ENCODE data around the gene FBXO46.

FBXO46 gene, protein sequence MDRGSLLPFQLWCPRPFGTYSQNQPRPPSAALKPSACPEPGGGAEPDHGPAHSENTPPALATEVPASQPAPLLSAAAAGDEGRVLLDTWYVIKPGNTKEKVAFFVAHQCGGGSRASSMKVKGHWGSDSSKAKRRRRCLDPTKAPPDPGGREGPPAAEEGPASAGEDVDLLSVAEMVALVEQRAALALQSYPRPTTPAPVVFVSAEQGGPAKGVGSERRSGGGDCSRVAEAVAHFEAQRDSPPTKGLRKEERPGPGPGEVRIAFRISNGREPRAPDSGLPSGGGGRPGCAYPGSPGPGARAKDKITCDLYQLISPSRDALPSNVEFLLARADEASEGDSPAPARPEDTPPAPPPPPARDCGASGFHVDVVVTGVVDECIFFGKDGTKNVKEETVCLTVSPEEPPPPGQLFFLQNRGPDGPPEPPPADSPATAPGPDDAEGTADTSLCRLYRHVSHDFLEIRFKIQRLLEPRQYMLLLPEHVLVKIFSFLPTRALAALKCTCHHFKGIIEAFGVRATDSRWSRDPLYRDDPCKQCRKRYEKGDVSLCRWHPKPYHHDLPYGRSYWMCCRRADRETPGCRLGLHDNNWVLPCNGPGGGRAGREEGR

DNA sequence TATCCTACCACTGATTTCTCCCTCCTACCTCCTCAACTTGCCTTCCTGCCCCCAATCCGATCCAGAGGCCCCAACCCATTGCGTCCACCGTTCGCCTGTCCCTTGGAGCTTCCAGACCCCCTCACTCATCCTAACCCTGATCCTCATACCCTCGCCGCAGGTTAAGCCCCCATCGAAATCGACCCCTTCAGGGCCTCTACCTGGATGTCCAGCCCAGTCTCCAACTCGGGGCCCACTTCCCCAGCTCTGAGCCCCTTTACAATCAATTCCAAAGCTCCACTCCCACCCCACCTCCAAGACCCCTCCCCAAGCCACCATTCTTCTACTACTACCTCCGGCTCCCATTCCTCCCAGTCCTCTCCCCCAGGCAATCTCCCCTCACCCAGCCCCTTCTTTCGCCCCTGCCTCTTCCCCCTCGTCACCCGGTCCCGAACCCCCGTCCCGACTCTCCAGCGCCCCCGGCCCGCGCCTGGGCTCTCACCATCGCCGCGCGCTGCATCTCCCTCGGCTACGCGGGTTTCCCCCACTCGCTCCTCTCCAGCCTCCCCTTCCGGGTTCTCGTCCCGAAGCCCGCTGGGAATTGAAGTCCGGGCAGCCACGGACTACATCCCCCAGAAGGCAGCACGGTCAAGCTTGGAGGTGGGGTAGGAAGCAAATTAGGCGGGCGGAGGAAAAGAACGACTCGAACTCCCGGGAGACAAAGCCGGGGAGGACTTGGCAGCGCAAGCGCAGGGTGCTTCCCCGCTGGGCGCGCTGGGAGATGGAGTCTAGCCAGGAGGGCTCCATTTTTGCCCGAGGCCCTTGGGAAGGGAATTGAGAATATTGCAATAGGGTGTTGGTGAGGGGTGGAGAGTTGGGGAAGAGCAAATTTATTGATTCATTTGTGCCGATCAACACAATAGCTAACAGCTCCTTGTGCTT lies at the start of gene FBXO46:
FBXO46 (minus strand) TSS at position 529 of the 921 bp plus-strand sequence. CDS start 17,401 bp downstream, outside the sequence.
- peak; percentile 98 for DNase-seq (ENCODE audit: low read depth)

DNA sequence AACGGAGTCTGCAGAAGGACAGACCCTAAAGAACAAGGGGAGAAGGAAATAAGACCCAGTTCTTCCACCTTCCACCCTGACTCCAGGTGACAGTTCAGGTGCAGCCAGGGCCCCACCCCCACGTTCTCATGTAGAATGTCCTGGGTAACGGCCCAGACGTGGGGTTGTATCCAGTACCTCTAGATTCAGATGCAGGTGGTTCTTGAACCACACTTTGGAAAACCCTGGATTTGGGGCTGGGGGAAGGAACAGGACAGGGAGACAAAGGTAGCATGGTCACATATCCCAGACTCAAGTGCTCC lies 49.4 kb upstream of the FBXO46 start:
- DNase-seq (ENCODE audit: low read depth): no peak

DNA sequence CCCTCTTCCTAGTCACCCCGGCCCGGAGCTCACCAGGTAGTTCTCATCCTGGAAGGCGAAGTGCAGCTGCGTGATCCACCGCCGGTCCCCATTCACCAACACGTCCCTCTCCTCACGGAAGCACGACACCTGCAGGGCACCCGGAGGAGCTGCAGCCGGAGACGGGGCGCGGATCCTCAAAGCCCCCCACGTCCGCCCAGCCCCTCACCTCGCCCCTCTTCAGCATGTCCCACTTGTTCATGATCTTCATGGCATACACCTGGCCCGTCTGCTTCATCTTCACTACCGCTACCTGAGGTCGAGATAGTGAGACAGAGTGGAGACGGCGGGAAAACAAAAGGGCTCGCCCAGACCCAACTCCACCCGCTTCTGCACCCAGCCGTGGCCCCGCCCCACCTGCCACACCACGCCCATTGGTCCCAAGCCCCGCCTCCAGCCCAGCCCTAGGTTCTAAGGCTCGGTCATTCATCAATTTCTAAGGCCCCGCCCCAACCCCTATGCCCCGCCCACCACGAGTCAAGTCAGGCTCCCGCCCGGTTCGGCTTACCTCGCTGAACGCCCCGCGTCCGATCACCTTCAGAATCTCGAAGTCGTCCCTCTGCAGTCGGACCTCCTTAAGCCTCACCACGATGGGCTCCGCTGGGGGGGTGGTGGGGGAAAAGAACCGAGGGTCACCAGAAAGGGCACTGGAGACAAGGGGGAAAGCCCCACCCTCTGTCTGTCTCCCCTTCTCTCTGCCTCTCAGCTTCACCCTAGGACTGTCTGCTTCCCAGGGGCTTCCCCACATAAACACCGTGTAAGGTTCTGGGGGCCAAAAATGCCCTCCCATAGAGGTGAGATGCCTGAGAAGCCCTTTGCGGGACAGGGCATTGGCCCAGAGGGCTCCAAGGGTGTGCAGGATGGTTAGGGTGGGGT lies 48.8 kb upstream of the FBXO46 start:
- DNase-seq (ENCODE audit: low read depth): no peak

DNA sequence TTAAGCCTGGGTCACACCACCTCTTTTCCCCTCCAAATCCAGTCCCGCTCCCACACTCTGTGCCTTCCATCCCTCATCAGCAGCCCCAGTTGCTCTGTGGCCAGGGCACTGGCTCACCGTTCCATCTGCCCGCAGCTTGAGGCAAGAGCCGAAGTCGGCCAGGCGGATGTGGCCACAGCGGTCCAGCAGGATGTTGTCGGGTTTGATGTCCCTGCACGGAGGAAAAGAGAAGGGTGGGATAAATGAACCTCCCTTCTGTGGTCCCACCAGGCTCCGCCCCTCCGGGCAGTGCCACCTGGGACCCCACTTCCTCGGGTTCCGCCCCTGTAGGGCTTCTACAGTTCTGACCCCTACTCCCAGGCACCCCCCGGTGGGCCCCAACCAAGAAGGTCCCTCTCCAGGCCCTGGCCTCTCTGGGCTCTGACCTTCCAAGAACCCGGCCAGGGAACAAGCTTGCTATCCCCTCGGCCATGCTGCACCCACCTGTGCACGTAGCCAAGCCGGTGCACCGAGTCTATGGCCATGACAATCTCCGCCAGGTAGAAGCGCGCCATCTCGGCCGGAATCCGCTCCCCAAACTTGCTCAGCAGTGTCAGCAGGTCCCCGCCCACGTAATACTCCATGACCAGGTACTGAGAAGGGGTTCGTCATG lies 47.4 kb upstream of the FBXO46 start:
- no peak for DNase-seq (ENCODE audit: low read depth)

DNA sequence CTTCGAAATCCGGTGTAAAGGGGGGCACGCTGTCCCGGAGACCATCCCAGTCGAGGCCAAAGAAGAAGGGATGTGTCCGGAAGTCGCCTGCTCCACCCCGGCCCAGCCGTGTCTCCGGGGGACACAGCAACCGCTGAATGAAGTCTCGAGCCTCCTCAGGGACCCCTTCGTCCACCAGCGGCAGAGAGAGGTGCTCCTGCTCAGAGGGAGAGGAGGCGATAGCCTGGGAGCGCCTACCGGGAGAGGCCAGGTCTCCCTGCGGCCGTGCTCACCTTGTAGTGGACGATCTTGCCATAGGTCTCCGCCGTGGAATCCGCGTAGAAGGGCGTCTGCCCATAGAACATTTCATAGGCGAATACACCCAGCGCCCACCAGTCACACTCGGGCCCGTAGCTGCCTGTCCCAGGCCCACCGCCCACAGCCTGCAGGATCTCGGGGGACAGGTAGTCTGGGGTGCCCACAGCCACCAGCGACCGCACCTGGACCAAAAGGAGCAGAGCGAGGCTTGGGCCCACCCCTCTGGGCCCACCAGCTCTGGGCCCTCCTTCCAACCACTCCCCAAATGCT lies 46.8 kb upstream of the FBXO46 start:
- DNase-seq (ENCODE audit: low read depth): no peak

DNA sequence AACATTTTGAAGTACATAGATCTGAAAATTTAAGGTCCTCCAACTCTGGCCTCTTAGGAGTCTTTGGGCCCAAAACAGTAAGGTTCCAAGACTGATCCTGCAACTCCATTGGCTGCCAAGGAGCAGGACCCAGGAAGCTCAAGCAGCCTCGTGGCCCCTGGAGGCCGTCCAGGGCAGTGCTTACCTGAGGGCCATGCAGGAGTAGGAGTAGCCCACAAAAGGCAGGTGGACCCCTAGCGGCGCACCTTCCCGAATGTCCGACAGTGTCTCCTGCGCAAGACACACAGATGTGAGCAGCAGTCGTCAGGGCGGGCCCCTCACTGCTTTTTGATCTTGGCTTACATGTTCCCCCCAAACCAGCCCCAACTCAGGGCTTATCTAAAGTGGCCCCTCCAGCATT lies 44.1 kb upstream of the FBXO46 start:
- DNase-seq (ENCODE audit: low read depth): no peak

DNA sequence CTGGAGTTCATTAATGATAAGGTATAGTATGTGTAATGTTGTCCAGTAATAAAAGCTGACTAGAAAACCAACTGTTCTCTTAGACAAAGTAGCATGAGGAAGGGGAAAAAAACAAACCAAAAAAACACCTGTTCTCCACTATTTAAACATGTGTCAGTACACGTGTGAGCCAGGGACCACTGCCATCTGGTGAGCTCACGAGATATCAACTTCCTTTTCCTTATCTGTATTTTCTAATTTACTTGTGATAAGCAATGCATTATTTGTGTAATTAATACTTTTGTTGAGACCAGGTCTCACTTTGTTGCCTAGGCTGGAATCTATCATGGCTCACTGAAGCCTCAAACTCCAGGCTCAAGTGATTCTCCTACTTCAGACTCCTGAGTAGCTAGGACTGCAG lies 42.7 kb upstream of the FBXO46 start:
- DNase-seq (ENCODE audit: low read depth): no peak

DNA sequence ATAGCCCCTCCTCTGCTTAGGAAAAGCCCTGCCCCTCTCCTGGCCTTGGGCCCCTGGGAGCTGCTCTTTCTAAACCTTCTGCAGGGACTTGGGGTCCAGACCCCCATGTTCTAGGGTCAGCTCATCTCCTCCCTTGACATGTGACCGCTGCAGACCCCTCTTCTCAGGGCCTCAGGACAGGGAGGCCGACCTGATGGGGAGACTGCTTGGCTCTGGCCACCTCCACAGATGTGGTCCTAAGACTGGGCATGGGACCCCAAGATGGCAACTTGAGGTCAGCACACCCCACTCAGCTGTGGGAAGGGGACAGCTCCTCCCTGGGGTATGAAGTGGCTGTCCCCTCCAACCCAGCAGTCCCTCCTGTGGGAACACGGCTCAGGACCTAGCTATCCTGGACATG lies 42.2 kb upstream of the FBXO46 start:
- no peak for DNase-seq (ENCODE audit: low read depth)

DNA sequence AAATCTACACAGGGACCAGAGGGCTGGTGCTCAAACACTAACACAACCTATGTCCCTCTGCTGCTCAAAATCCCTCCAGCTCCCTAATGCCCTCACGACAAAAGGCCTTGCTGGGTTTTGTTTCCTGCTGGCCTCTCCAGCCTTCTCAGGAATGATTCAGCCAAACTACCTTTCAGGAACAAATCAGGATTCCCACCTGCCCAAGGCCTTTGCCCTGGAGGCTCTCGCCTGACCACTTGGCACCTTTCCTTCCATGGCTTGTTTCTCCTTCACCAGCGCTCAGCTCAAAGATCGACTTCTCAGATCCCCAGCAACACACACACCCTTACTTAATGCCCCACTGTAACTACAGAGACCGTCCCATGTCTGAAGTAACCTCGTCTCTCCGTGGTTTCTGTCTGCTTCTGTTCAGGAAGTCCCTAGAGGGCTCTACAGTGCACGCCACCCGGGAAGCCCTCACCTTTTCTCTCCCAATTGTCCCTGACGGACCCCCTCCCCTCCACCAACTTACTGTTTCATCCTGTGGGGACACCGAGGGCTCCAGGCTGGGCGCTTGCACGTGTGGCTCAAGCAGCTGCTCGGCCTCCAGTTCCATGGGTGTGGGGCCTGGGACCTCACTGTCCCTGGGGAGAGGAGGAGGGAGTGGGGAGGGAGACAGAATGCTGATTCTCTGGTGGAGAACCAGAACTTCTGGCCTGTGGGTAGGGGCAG lies 41.6 kb upstream of the FBXO46 start:
- no peak for DNase-seq (ENCODE audit: low read depth)

DNA sequence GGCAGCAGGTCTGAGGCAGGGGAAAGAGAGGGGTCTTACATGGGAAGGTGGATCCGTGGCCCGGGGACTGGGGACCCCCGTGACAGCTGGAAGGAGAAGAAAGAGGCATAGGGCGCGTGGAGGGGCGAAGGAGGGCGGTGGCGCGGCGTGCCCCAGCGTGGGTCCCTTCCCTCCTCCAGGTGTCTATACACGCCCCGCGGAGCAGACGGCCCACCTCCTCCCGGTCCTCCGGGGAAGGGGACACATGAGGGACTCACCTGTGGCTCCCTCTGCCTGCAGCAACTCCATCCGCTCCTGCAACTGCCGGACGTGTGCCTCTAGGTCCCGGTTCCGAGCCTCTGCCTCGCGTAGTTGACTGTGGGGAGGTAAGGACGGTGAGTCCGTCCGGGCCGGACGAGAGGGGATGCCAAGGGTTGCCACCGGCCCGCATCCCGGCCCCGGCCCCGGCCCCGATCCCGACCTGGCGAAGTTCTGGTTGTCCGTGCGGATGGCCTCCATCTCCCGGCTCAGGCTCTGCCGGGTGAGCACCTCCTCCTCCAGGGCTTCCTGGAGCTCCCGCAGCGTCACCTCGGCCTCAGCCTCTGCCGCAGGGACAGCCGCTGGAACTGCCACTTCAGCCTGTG lies 40.7 kb upstream of the FBXO46 start:
- no peak for DNase-seq (ENCODE audit: low read depth)

DNA sequence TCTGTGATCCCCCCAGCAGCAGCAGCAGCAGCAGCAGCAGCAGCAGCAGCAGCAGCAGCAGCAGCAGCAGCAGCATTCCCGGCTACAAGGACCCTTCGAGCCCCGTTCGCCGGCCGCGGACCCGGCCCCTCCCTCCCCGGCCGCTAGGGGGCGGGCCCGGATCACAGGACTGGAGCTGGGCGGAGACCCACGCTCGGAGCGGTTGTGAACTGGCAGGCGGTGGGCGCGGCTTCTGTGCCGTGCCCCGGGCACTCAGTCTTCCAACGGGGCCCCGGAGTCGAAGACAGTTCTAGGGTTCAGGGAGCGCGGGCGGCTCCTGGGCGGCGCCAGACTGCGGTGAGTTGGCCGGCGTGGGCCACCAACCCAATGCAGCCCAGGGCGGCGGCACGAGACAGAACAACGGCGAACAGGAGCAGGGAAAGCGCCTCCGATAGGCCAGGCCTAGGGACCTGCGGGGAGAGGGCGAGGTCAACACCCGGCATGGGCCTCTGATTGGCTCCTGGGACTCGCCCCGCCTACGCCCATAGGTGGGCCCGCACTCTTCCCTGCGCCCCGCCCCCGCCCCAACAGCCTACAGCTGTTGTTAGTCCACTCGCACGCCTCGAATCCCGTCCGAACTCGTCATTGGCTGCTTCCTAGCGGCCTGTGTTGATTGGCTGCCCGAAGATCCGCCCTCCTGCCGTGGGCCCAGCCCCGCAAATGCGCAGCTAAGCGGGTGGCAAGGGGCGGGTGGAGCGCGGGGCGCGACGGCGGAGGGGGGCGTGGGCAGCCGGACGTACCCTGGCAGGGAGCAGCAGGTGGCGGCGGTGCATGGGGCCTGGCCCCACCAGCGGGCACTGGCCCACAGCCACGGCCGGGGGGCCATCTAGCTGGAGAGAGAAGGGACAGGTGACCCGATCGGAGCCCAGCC lies 39.8 kb upstream of the FBXO46 start:
- peak; percentile 67 for DNase-seq (ENCODE audit: low read depth)

DNA sequence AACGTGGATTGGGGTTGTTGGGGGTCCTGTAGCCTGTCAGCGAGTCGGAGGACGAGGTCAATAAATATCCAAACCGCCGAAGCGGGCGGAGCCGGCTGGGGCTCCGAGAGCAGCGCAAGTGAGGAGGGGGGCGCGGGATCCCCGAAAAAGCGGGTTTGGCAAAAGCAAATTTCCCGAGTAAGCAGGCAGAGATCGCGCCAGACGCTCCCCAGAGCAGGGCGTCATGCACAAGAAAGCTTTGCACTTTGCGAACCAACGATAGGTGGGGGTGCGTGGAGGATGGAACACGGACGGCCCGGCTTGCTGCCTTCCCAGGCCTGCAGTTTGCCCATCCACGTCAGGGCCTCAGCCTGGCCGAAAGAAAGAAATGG lies 39.1 kb upstream of the FBXO46 start:
- peak; percentile 42 for DNase-seq (ENCODE audit: low read depth)

DNA sequence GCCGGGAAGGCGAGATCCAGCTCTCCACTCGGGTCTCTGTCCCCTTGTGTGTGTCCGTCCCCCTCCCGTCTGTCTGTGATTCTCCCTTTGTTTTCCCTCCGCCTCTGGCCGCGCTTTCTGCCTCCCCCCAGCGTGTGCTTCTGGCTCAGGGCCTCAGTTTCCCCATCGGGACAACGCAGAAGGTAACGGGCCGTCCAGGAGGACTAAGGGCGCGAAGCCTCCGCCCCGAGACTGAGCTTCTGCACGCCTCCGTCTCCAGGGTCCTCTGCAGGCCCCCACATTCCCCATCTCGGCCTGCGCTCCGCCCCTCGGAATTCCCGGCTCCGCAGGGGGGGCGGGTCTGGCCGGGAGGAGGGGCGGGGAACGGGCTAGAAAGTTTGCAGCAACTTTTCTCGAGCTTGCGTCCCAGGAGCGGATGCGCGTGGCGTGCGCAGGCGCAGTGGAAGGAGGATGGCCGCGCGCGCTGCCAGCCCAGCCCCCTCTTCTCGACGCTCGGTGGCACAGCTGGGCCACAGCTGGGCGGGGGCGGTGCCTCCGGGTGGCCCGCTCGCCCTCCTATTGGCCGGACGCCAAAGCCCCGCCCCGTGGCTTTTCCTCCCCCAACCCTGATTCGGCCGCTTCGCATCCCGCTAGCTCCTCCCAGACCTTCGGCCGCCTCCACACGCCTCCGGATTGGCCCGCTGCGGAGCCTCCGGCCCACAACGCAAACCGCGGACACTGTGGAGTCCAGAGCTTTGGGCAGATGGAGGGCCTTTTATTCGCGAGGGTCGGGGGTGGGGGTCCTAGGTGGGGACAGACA lies 38.5 kb upstream of the FBXO46 start, which contains the start of gene SIX5:
SIX5 (minus strand) TSS at position 269 of the 799 bp plus-strand sequence. CDS start 408 bp downstream, outside the sequence.
- peak; percentile 95 for DNase-seq (ENCODE audit: low read depth)

DNA sequence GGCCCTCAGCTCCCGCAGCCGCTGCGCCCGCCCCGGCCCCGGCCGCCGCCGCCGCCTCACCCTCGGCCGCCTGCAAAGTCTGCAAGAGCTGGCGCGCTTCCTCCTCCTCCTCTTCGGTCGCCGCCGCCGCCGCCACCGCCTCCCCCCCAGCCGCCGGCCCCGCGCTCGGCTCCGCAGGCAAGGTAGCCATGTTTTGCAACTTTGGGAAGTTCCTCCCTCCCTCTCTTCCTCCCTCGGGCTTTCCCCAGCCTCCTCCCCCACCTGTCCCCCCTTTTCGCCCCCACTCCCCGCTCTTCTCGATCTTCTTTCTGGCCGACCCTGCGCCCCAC lies 37.9 kb upstream of the FBXO46 start:
- DNase-seq (ENCODE audit: low read depth): no peak

DNA sequence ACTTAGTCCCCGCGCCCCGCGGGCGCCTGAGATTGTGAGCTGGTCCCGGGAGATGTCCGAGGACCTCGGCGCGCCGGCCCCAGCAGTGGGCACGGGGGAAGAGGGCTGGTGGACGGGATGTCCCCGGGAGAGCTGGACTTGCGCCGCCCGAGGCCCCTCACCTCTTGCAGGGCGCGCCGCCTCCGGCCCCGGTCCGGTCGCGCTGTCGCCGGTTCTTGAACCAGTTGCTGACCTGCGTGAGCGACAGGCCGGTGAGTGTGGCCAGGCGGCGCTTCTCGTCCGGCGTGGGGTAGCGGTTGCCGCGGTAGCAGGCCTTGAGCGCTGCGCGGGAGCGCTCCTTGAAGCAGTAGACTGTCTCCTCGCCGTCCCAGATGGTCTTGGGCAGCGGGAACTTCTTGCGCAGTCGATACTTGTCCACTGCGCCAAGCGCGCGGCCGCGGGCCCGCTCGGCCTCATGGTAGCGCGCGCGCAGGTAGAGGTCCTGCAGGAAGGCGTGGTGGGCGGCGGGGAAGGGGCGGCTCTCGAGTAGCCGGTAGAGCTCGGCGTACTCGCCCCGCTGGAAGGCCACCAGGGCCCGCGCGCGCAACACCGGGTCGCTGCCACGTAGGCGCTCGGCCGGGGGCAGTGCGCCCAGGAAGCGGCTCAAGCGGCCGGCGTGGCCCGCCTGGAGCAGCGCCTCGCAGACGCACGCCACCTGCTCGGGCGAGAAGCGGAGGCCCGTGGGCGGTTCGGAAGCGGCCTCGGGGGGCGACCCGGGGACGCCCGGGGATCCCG lies 37.4 kb upstream of the FBXO46 start:
- DNase-seq (ENCODE audit: low read depth): peak; percentile 35

DNA sequence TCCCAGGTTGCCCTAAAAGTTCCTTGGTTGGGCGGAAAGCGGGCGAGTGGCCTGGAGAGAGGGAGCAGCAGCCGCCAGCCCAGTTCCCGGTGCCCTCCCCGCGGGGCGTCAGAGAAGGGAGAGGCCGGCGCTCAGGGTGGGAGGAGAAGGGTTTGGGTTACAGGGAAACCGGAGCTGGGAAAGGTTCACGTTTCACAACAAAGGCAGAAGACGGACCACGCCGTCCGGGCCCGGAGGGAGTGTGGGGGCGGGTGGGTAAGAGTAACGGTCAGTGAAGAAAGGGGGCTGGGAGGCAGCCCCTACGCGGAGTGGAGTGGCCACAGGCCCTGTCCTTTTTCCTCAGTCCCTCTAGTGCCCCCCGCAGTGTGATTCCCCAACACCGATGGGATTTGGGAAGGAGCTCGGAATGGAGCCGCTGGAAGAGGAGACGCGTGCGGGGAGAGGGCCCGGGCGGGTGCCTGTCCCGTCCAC lies 36.7 kb upstream of the FBXO46 start:
- peak; percentile 66 for DNase-seq (ENCODE audit: low read depth)

DNA sequence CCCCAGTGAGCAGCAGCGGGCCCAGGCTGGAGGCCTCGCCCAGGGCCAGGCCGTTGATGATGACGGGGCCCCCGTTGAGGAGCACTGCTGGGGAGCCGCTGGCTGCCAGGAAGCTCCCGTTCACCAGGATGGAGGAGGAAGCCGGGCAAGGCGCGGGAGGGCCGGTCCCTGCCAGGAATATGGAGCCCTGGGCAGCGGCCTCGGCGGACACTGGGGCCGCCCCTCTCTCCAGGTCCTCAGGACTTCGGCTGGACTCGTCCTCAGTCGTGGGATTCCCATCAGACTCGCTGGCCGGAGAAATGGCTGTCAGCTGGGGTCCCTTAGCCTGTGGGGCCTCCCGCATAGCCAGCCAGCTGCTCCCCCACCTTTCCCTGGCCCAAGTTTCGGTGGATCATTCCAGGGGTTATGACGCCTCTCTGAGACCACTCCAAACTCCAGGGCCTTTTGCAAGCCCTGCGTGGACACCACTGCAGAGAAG lies 36.2 kb upstream of the FBXO46 start:
- DNase-seq (ENCODE audit: low read depth): no peak

Measured in HS-27A (cell line).